Activated T-helper 9 cell treated with anti-CD3 and anti-CD28 coated beads, Interleukin-2, amount 50 U/mL, for 16 hours (primary cell): ENCODE measurements around the gene CYB561A3.

ENCODE experiments used
- DNase-seq: peaks from one replicate; pipeline ENCODE4 v3.0.0-alpha.2; 2020; ENCODE audit warnings: low read depth

Gene CYB561A3

GRCh38 chr11:61345170-61345610 lies 16.5 kb downstream of the CYB561A3 start:
- no peak for DNase-seq

DNA sequence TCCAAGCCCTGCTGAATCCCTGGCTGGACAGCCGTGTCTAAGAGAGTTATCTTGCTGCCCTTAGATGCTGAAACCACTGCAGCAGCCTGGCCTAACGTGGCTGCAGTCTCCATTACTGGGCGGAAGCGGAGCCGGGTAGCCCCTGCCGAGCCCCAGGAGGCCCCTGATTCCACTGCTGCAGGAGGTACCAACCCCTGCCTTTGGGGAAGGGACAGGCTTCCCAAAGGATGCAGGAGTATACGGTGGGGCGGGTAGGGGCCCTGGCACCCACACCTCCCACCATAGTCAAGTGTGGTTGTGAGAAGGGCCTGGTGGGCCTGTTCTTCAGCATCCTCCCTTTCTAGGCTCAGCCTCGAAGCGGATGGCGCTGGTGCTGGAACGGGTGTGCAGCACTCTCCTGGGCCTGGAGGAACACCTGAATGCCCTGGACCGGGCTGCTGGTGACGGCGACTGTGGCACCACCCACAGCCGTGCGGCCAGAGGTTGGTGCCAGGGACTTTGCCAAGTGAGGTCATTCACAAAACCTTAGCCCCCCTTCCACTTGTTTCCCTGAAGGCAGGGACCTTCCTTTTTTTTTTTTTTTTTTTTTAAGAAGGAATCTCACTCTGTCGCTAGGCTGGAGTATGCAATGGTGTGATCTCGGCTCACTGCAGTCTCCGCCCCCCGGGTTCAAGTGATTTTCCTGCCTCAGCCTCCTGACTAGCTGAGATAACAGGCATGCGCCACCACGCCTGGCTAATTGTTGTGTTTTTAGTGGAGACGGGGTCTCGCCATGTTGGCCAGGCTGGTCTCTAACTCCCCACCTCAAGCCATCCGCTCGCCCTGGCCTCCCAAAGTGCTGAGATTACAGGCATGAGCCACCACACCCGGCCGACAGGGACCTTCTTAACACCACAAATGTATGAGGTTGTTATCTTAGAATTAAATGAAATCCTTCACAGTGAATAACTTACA lies 17.6 kb downstream of the CYB561A3 start:
- no peak for DNase-seq

DNA sequence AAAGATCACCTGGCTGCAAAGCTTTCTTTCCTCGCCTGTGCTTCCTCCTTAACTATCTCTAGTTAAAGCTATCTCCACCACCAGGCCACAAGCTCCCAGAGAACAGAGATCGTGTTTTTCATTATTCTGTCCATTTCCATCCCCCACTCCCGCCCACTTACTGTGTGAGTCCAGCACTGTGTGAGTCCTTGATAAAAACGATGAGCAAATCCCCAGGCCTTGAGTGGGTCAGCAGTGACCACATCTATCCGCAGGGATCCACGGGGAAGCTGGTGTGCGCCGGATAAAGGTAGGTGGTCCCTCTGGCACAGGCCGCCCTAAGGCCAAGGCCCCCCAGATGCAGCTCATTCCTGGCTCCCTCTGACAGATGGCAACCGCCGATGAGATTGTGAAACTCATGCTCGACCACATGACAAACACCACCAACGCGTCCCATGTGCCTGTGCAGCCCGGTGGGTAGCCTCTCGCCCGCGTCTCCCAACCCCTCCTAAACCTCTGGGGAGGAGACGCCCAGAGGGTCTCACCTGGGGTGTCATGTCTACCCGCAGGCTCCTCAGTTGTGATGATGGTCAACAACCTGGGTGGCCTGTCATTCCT lies 19.4 kb downstream of the CYB561A3 start:
- DNase-seq: no peak

- DNase-seq: no peak
These were observed 20.0 kb downstream of the CYB561A3 start for GRCh38 chr11:61341706-61342105.

DNA sequence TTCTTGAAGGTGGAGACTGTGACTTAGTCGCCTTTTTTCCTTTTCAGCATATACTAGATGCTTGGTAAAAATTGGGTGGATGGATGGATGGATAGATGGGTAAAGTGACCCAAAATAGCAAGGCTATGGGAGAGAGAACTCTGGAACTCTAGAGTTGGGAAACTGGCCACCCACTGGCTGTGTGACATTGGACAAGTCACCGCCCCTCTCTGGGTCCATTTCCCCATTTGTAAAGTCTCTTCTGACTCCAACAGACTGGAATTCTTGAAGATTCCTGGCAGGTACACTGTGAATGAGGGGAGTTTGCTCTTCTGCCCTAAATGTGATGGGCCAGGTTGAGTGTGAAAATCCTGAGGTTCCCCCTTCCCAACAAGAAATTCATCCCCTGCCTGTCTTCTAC lies 20.7 kb downstream of the CYB561A3 start:
- DNase-seq: no peak

DNA sequence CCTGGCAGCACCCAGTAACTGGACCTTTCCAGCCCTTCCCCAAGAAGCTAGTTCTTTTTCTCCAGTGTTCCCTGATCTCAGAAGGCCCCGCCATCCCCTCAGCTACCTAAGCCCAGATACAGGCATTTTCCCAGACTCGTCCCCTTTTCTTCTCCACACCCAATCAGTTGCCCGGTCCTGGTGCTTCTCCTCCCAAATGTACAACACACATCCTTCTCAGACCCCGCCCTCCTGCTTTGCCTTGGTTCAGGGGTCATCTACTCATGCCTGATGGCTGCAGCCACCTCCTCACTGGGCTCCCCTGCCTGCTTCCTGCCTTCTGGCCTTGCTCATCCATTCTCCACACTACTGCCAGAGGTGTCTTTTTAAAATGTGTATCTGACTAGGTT lies 22.2 kb downstream of the CYB561A3 start:
- DNase-seq: no peak

DNA sequence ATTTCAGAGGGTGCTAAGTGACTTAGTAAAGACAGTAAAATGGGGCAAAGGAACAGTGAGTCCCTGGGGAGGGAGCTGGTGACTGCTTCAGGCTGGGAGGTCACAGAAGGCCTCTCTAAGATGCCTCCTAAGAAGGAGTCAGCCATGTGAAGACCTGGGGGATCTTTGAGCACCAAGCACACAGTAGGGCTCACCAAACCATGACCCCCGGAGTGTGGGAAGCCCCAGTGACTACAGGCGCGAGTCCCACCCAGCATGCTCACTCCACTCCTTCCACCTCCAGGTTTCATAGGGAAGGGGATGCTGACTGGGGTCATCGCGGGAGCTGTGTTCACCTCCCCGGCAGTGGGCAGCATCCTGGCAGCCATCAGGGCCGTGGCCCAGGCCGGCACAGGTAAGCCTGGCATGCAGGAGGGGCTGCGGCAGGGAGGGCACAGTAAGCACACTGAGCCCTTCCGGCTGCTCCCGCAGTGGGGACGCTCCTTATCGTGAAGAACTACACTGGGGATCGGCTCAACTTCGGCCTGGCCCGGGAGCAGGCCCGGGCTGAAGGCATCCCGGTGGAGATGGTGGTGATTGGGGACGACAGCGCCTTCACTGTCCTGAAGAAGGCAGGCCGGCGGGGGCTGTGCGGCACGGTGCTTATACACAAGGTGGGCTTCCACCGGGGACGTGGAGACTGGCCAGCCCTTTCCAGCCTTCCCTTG lies 22.7 kb downstream of the CYB561A3 start:
- no peak for DNase-seq

DNA sequence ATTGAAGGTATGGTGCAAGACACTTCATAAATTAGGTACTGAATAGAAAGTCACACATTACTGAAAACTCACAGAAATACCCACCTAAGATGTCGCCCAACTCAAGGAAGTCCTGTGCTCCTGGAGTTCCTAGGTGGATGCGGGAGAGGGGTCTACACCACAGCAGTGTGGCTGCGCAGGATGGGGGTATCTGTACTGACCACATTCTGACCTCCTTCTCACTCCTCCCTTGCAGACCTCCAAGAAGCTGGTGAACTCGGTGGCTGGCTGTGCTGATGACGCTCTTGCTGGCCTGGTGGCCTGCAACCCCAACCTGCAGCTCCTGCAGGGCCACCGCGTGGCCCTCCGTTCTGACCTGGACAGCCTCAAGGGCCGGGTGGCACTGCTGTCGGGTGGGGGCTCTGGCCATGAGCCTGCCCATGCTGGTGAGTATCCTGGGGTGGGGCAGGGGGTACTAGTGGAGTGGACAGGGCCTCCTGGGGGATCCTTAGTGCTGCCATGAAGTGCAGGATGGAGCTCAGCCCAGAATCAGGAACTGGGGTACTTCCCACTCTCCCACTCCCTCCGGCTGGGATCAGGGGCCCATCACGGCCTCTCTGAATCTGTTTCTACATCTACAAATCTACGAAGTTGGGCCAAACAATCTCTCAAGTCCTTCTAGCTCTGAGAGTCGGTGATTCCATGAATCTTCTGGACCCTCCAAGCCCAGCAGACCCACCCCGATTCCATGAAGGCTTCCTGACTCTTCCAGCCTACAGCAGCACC lies 23.8 kb downstream of the CYB561A3 start:
- DNase-seq: no peak

- DNase-seq: peak; percentile 69
These were observed 25.3 kb downstream of the CYB561A3 start for GRCh38 chr11:61336171-61336935.

GRCh38 chr11:61335355-61335710 lies 26.3 kb downstream of the CYB561A3 start:
- DNase-seq: no peak

GRCh38 chr11:61334434-61335354 lies 27.0 kb downstream of the CYB561A3 start:
- no peak for DNase-seq

DNA sequence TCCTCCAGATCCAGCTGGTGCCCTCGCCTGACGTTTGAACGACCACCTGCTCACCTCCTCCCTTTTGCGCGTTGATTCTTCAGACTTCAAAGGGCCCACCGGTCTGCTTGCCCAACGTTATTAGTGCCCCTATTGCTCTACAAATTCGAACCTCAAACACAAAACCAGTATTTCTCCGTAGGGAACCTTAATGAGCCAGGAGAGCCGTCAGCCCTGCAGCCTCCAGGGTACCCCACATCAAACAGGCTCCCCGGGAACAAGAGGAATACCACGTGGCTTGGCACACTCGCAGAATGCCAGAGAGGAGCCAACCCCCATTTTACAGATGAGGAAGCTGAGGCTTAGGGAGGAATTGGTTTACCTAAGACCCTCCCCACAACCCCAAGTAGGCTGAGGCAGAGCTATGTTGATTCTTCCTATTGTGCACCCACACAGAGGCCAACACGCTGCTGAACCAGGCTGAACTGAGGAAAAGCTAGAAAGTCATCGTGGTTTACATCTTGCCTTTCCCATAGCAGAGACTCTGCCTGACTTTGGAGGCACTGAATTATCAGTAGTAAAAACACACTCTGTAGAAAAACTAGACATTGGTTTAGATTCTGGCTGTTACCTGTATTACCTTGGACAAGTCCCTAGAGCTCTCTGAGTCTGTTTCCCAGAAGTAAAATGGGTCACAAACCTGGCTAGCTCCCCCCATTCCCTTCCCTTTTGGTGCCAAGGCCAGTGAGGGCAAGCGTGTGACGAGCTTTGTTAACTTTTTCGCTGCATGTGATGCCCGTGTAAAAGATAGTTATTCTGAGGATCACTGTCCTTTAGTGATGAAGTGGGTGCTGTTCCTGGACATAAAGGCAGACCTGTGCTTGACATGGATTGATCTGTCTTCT lies 27.9 kb downstream of the CYB561A3 start:
- DNase-seq: no peak

DNA sequence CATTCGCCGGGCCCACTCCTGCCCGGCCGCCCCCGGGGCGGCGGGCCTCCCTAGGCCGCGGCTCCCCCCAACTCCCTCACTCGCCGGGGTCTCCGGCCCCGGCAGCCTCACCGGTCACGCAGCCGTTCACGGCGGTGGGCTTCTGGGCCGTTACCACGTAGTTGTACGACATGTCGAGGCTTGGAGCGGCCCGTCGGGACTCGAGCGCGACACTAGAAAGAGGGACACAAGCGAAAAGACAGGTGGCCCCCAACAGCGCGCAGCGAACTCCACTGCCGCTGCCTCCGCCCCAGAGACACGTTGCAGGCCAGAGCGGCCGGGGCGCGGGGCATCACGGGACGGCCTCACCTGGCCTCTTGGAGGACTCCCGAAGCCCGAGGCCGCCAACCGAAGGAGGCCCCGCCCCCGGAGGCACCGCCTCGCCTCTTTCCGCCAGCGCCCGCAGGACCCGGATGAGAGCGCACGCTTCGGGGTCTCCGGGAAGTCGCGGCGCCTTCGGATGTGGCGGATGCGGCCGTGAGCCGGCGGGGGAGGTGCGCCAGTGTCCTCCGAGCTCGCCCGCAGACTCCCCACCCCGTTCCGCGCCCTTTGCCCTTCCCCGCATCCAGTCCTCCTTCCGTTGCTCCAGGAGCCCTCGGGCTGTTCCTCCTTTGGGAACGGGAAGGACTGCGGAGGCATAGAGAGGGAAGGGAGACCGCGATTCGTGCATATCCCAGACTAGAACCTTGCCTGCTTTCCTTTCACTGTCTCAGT lies 28.7 kb downstream of the CYB561A3 start, which contains the start of the genes DDB1 and TKFC:
Gene DDB1, minus strand, starts transcription at position 309 of the 753 bp plus-strand sequence. Its CDS starts 137 bp downstream, at position 172.
Gene TKFC, plus strand, starts transcription at position 432 of the 753 bp plus-strand sequence. CDS start 1,501 bp downstream, outside the sequence.
- peak; percentile 96 for DNase-seq

DNA sequence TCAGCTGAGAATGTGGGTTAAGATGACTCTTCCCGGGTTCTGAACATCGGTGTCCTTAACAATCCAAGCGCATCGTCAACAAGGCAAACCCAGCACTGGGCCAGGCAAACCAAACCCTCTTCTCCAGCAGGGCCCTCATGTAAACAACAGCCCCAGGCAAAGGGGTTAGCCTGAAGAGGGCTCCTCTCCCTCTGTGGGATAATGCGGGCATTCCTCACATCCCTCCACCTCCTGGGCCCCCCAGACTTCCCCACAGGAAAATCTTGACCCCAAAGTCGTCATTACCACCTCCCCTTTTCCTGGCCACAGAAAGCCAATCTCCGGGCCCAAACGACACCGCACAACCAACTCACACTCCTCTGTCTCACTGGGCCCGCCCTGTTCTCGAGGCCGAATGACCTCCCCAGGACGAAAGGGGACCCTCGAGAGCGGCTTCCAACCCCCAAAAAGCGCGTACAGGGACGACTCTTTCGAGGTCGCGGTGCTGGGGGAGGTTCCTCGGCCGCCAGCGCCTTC lies 29.3 kb downstream of the CYB561A3 start:
- DNase-seq: no peak

DNA sequence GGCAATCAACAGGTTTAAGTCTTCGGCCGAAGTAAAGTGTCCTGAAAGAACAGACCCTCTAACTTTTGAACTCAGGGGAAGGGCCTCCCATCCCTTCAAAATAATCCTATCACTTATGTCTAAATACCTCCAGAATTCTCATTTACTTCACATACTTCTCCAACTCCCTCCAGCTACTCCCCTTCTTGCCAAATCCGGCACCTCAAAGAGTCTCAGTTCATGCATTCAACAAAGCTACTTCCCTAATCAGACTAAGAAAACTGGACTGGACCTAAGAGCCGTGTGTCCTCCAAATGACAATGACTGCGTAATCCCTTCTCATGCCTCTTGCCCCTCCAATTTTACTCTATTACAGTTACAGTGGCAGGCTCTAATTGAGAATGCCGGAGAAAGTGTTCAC lies 30.0 kb downstream of the CYB561A3 start:
- DNase-seq: no peak

DNA sequence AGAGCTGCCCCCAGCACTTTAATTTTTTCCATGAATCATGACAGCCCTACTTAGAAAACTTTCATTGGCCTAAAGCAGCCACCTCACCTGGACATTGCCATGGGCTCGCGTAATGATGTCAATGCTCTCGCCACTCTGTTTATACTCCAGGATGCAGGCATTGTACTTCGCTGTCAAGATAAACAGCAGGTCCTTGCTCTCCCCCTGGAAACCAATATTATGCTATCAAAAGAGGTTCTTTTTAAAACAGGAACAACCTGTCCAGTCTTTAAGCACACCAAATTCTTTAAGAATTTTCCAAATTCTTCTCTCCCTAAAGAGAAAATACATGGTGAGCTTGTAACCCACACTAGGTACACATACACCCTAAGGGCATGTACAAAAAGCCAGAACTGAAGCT lies 31.8 kb downstream of the CYB561A3 start:
- DNase-seq: no peak

DNA sequence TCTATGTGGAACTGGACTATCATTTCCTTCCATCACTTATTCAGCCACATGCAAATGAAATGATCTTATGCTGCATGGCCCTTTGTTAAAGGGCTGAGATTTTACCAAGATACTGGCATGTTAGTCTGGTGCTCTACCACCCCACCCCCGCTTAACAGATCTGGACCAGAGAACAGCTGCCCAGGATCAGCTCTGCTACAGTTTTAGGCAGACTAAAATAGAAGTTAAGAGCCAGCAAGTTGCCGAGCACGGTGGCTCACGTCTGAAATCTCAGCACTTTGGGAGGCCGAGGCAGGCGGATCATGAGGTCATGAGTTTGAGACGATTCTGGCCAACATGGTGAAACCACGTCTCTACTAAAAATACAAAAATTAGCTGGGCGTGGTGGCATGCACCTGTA lies 33.3 kb downstream of the CYB561A3 start:
- no peak for DNase-seq

GRCh38 chr11:61327669-61328071 lies 34.0 kb downstream of the CYB561A3 start:
- no peak for DNase-seq
